NOMO-1 treated with dmso at 0.1 percent for 144 hours (cell line): ENCODE data around the gene SERPINB2.
A peak's percentile ranks its signal among the peaks of the same experiment; 100 is the strongest.

ENCODE experiments used
- DNase-seq: peaks from one replicate; lab custom pipeline; 2025; ENCODE audit not compliant: unreplicated experiment; lab: John Stamatoyannopoulos, UW

The SERPINB2 gene

GRCh38 chr18:63887424-63887823 is at the start of gene SERPINB2:
Gene SERPINB2 (plus strand): TSS chr18:63887705. CDS start chr18:63891445, 3,740 bp downstream.
- DNase-seq = peak; percentile 43

GRCh38 chr18:63843008-63843407 is 44.5 kb upstream of the SERPINB2 start:
- DNase-seq = no peak

- DNase-seq = peak; percentile 29
Measured at GRCh38 chr18:63844254-63844653, 43.3 kb upstream of the SERPINB2 start.

GRCh38 chr18:63848159-63848558 is 39.3 kb upstream of the SERPINB2 start:
- no peak for DNase-seq

- DNase-seq = peak; percentile 76
Measured at GRCh38 chr18:63850020-63850419, 37.5 kb upstream of the SERPINB2 start.

GRCh38 chr18:63850636-63851035 is 36.9 kb upstream of the SERPINB2 start:
- no peak for DNase-seq

- no peak for DNase-seq
Measured at GRCh38 chr18:63858456-63858855, 29.0 kb upstream of the SERPINB2 start.

GRCh38 chr18:63859781-63860475 is 27.6 kb upstream of the SERPINB2 start:
- no peak for DNase-seq

GRCh38 chr18:63860531-63860930 is 27.0 kb upstream of the SERPINB2 start:
- DNase-seq = no peak

- DNase-seq = no peak
Measured at GRCh38 chr18:63867368-63868125, 20.0 kb upstream of the SERPINB2 start.

- no peak for DNase-seq
Measured at GRCh38 chr18:63868546-63868945, 19.0 kb upstream of the SERPINB2 start.

- DNase-seq = peak; percentile 49
Measured at GRCh38 chr18:63869374-63869773, 18.1 kb upstream of the SERPINB2 start.

- DNase-seq = no peak
Measured at GRCh38 chr18:63869851-63870250, 17.7 kb upstream of the SERPINB2 start.

- no peak for DNase-seq
Measured at GRCh38 chr18:63871836-63872235, 15.7 kb upstream of the SERPINB2 start.

GRCh38 chr18:63872586-63872985 is 14.9 kb upstream of the SERPINB2 start:
- no peak for DNase-seq

- peak; percentile 21 for DNase-seq
Measured at GRCh38 chr18:63878343-63878742, 9.2 kb upstream of the SERPINB2 start.

- no peak for DNase-seq
Measured at GRCh38 chr18:63878925-63879324, 8.6 kb upstream of the SERPINB2 start.

GRCh38 chr18:63879709-63880108 is 7.8 kb upstream of the SERPINB2 start:
- no peak for DNase-seq

- DNase-seq = no peak
Measured at GRCh38 chr18:63881851-63882250, 5.7 kb upstream of the SERPINB2 start.

GRCh38 chr18:63882333-63883141 is 5.0 kb upstream of the SERPINB2 start:
- no peak for DNase-seq

- no peak for DNase-seq
Measured at GRCh38 chr18:63883617-63884016, 3.9 kb upstream of the SERPINB2 start.
